HG02973 (cell line): ENCODE results near the gene SH2D3A.
"Not testable (repeated sequence)": the region's sequence is repeated elsewhere in the genome, so short reads cannot be mapped to it uniquely, and the experiment has no call there.

Experiments
- ATAC-seq: cut with Tn5 transposase; IDR thresholded peaks from one replicate; pipeline ENCODE4 v1.9.1; 2021; ENCODE audit warnings: moderate library complexity; ENCODE audit not compliant: unreplicated experiment

Gene SH2D3A

DNA sequence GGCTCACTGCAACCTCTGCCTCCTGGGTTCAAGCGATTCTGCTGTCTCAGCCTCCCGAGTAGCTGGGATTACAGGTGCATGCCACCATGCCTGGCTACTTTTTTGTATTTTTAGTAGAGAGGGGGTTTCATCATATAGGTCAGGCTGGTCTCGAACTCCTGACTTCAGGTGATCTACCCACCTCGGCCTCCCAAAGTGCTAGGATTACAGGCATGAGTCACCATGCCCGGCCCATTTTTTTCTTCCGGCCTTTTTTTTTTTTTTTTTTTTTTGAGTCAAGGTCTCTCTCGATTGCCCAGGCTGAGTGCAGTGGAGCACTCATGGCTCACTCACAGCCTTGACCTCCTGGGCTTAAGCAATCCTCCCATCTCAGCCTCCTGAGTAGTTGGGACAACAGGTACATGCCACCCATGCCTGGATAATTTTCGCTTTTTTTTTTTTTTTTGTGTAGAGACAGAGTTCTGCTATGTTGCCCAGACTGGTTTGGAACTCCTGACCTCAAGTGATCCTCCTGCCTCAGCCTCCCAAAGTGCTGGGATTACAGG is 4.9 kb downstream of the SH2D3A start:
- not testable (repeated sequence) for ATAC-seq

DNA sequence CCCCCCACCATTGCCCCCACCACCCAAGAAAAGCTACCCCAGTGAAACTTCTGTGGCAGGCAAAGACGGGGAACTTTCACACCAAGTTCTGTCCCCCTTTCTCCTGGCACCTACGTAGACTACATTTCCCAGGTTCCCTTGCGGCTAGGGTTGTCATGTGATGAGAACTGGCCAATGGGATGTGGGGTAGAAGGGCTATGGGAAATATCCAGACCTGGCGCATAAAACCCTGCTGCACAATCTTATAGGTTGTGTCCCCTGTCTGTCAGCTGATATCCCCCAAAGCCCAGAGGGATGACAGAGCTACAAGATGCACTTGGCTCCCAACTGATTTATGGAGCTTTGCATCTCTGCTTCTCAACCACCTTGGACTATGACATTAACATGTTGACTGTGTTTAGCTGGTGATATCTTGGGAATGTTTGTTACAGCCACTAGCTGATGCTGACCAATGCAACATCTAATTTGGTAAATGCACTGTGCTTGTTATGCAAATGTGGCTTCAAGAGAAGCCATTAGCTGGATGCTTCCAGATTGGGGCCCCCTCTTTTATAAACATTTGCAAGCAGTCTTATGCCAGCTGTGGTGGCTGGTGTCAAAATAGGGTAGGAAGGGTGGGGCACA is 6.1 kb downstream of the SH2D3A start:
- no peak for ATAC-seq

DNA sequence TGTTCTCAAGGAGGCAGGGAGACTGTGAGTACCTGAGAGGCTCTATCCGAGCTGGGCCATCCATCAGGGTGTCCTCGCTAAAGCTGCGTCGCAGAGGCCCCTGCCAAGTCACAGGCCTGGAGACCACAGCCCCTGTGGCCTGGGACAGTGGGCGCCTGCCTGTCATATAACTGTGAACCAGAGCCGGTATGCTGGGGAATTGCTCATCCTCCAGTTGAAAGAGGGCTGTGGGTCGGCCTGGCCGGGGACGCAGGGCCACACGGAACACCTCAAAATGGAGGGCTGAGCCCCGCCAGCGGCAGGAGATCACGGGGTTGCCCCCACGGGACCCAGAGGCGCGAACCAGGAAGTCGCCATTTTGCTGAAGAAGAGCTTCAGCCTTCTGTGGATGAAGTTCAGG is 6.6 kb downstream of the SH2D3A start:
- ATAC-seq, result no peak

DNA sequence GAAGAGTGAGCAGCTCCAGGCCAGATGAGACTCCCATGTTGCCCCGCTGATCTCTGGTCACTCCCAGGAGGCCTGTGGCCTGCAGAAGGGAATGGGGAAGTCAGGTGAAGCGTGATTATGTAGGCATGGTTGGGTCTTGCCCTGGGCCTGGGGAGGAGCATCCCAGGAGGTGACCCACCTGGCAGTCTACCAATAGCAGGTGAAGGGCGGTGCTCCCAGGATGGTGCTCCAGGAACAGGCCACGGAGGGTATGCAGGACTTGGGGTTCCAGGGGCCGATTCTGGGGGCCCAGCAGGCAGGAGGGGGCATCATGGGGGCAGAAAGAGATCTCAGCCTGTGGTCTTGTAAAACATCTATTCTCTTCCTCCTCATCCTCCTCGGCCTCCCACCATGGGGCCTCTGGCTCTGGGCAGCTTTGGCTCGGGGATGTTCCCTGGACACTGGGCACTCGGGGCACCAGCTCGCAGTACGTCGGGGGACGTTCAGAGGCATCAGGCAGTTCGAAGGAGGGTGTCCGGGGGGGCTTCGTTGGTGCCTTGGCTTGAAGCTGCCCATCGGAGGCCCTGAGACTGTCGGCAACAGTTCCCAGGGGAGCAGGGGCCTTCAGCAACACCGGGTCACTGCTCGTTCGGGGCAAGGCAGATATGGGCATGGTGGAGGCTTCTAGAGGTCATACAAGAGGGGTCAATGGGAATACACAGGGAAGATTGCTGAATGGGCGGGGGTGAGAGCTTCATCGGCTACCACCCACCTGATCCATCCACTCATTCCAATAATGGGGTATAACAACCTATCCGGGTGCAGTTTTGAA is 12.4 kb downstream of the SH2D3A start:
- ATAC-seq, result no peak

DNA sequence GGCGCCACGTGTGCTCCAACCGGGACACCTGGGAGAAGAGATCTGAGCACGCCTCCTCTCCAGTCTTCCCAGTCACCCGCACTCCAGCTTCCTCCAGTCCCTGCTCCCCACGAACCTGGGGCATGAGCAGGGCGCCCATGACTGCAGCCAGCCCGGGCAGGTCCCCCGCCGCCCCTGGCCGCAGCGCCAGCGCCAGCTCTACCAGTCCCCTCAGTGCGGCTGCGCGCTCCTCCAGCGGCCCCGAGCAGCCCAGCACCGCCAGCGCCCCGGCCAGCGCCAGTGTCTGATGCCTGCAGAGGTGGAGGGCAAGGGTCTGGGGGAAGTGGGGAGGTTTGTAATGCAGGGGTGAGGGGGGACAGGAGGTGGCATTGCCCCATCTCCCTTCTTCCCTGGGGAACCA is 13.1 kb downstream of the SH2D3A start:
- no peak for ATAC-seq

DNA sequence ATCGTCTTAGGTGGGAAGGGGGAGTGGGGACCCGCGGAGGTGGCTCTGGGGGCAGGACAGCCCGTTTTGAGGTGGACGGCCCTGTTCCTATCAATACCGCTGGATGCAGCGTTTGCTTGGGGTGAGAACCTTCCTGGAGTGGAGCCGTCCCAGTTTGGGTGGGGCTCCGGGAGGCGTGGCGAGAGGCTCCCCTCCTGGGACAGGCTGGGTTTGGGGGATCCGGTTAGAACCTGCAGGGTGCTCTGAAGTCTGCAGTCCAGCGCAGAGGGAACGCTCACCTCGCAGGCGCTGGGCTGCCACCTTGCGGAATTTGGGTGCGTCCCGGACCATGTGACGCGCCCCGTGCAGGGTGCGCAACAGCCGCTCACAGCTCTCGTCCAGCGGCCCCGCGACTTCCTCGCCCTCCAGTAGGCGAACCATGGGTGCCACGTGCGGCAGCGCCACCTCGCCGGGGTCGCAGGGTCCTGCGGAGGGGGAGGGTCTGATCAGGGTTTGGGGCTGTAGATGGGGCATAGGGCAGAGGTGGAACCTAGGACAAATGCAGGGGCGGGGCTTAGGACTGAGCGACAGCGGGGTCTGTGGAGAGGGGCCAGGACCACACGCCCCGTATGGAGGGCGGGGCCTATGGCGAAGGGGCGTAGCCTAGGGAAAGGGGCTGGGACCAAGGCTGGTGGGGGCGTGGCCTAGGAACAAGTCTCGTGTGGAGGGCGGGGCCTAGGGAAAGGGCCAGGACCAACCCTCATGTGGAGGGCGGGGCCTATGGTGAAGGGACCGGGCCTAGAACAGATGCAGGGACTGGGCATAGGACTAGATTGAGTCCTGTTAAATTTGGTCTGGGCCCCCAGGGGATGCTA is 13.8 kb downstream of the SH2D3A start:
- peak; percentile 67 for ATAC-seq

DNA sequence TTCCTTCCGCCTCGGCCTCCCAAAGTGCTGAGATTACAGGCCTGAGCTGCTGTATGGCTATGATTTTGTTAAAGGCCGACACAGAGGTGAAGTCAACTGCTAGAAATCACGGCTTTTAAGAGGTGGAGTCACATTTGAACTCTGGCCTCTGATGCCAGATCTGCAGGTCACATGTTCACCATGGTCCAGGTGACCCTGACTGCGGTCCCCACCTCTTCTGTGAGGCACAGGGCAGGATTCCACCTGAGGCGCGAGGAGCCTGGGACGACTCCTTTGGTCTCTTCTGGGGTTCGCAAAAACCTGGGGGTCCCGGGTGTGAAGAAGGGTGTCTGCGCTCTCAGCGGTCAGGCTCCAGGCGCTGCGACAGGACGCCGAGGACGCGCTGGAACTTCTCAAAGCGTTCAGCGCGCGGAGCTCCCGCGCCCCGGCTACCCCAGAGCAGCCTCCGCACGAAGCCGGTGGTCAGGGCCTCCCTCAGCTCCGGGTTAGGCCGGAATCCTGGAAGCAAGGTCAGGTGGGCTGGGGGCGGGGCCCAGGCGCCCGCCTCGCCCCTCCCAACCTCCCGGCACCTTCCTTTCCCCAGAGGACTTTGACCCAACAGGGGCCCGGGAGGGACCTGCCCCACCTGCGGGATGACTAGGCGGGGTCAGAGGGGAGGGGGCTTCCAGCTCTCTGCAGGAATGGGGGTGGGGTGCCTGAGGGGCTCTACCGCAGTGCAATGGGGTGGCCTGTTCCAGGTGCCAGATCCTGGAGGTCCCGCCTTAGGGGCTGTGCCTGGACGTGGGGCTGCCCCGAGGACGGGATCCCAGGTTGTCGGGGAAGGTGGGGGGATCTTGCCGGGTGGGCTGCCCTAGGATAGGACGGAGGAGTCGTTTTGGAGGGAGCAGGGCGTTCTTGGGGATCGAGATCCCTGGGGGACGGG is 14.7 kb downstream of the SH2D3A start:
- no peak for ATAC-seq

DNA sequence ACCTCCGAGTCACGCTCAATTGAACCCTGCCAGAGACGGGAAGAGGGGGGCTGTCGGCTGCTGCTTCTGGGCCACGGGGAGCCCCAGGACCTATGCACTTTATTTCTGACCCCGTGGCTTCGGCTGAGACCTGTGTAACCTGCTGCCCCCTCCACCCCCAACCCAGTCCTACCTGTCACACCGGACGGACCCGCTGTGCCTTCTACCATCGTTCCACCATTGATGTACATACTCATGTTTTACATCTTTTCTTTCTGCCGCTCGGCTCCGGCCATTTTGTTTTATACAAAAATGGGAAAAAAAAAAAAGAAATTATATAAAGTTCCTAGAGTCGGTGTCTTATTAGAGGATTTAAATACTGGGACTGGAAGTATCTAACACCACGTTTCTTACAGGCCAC is 16.0 kb downstream of the SH2D3A start:
- ATAC-seq, result no peak

DNA sequence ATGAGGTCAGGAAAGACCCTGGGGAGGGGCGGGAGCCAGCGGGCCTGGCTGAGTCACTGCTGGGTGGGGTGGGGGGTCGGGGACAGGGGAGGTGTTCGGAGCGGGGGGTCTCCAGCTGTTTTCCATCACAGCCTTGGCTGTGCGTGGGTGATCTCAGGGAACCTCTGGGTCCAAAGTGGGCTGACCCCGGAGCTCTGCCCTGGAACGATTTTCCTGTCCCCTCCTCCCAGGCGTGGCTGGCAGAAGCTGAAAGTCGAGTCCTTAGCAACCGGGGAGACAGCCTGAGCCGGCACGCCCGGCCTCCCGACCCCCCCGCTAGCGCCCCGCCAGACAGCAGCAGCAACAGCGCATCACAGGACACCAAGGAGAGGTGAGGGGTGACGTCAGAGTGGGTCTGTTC is 17.2 kb downstream of the SH2D3A start:
- ATAC-seq, result no peak

DNA sequence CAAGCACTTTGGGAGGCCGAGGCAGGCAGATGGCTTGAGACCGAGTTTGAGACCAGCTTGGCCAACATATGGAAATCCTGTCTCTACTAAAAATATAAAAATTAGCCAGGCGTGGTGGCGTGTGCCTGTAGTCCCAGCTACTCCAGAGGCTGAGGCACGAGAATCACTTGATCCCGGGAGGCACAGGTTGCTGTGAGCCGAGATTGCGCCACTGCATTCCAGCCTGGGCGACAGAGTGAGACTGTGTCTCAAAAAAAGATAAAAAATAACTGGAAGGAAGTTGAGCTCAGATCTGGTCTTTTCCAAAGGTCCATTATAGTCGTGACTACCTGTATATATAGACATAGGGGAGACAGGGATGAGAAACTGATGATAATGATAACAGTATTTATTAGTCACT is 18.7 kb downstream of the SH2D3A start:
- ATAC-seq, result not testable (repeated sequence)

DNA sequence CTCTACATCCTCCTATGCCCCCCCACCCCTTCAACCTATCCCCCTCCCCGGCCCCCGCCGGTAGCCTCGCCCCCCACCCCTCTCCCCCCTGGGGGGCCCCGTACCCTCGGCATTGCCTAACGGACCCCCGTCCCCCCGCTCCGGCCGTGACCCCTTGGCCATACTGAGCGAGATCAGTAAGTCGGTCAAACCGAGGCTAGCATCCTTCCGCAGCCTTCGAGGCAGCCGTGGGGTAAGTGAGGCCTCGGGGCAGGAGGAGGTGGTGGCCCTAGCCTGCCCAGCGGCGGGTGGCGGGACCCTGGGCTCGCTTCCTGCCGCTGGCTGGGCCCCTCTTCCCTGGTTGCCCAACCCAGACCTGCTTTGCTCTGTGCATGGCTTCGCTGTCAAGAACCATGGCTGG is 21.3 kb downstream of the SH2D3A start:
- ATAC-seq, result no peak

DNA sequence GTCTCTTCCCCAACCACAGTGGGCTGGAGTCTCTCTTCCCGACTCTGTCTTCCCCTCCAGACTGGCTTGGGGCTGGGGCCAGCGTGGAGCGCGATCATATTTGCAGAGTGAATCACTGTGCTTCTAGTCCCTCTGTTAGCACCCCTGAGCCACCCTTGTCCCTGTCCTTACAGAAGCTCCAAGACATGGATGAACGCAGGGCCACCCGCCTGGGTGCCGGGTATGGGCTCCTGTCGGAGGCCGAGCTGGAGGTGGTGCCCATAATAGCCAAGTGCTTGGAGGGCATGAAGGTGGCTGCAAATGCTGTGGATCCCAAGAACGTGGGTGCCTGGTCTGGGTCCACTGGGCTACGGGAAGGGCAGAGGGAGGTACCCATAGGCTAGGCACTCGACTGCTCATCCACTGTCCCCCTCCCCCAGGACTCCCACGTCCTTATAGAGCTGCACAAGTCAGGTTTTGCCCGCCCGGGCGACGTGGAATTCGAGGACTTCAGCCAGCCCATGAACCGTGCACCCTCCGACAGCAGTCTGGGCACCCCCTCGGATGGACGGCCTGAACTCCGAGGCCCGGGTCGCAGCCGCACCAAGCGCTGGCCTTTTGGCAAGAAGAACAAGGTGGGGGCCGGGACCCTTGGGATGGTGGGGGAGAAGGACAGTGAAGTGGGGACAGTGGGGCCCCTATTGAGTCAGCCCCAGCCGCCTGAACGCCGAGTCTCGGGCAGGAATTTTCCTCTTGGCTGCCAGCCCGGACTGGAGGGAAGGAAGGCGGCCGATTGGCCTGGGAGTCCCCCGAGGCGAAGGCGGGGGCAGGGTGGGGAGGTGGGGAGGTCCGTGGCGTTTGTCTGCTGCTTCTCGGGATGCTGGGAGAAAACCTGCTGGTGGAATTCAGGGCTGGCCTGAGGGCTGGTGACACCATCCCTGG is 22.6 kb downstream of the SH2D3A start:
- no peak for ATAC-seq

DNA sequence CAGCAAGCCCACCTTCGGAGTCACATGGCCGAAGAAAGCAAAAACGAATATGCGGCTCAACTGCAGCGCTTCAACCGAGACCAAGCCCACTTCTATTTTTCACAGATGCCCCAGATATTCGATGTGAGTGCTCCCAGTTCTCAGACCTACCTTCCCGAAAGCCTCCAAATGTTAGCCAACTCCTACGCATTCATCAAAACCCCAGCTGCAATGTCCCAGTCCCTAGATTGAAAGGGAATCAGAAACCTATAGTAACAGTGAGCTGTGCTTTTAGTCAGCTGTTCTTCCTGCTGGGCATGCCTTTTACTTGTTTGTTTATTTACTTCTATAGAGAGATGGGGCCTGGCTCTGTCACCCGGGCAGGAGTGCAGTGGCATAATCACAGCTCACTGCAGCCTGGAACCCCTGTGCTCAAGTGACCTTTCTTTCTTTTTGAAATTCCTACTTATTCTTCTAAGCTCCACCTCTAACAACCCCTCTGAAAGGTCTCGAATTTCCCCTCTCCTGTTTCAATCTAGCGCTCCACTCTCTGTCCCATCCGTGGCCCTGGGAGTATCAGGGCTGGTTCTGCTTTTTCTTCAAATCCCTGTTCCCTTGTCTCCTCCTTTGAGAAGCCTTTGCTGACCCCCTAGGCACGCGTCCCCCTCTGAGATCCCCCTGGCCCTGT is 23.4 kb downstream of the SH2D3A start:
- ATAC-seq, result no peak

DNA sequence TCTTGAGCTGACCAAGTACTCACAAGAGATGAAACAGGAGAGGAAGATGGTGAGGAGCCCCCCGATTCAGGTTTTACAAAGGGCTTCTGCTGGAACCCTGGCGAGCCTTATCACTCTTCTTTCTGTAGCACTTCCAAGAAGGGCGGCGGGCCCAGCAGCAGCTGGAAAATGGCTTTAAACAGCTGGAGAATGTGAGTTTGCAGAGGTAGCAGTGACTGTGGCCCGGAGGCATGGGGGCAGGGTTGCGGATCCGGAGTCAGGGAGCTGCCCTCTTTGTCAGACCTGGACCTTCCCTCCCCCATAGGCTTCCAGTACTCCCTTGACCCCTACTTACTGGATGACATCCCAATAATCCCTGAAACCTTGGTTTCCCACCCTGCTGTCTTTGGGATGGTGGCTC is 24.2 kb downstream of the SH2D3A start:
- no peak for ATAC-seq

DNA sequence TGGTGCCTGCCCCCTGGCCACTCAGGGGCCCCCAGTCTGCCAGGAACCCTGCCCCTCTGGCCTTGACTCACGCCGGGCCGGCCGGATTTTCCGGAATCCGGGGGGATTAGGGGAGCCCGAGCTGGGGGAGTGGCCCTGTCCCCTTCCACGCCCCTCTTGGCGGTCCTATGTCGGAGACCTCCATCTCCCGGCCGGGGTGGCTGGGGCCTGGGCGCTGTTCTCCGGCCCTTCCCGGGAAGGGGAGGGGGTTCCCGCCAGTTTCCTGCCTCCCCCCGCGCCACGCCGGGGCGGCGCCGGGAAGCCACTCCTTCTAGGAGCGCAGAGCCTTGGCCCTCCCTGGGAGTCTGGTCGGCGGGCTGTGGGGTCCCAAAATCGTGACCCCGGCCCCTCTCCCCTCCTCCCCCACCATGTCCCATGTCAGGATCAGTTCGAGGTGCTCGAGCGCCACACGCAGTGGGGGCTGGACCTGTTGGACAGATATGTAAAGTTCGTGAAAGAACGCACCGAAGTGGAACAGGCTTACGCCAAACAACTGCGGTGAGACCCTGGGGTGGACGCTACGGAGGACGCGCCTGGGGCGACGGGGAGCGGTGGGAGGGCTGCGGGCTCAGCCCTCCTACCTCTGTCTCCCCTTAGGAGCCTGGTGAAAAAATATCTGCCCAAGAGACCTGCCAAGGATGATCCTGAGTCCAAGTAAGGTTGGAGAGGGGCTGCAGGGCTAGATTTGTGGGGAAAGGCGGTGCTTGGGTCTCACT is 26.5 kb downstream of the SH2D3A start:
- ATAC-seq, result no peak

DNA sequence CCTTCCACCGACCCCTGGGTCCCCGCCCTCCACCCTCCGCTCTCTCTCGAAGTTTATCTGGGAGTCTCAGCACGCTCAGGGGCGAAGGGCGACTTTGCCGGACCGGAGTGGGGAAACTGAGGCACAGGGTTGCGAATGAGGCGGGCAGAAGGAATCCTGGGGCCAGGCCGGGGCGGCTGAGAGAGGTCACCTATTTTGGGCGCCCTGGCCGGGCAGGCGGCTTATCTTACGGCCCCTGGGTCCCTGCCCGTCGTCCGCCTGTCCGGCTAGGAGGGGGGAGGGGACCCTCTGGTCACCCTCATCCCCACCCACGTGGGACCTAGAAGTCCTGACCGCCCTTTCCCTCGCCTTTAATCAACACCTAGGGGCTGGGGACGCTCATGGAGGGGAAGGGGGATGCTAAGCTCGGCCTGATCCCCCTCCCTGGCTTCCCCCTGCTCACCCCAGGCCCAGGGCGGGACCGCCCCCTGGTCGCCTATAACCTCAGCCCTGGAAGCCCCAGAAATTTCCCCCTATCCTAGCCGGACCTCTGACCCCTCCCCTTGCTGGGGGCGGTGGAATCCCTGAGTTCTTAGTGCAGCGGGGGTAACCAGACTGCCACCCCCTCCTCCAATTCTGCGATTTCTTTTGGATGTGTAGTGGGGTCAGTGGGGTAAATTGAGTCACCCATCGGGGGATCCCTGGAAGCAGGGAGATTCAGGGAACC is 27.2 kb downstream of the SH2D3A start:
- ATAC-seq, result no peak

DNA sequence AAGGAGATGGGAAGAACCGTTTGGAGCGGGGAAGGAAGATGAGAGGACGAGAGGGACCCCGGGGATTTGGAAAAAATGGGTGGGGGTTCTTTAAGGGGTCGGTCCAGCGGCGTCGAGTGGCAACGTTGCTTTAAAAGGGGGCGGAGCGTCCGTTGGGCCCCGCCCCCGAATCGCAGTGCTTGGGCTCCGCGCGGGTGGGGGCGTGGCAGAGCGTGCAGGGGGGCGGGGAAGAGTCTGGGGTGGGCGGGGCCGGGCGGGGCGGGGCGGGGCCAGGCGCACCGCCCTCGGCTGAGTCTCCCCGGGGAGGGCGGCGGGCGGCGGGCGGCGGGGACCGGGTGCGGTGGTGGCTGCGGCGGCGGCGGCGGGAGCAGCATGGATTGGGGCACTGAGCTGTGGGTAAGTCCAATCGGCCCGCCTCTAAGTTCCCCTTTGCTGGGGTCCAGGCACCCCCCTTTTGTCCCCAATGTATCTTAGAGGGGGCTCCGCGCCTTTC is 27.8 kb downstream of the SH2D3A start, which contains the start of gene TRIP10:
TRIP10 (plus strand) TSS at position 291 of the 493 bp plus-strand sequence; CDS start at position 373, 82 bp downstream.
- no peak for ATAC-seq
